ENCODE measurements around the gene CENPU. TPM values are rescaled to one million over a fixed set of nuclear protein-coding genes. Genes with fewer than 3 reads are reported as not detected.
A peak's percentile ranks its signal among the peaks of the same experiment; 100 is the strongest.
"Not testable (repeated sequence)": the region's sequence is repeated elsewhere in the genome, so short reads cannot be mapped to it uniquely, and the experiment has no call there.

Gene CENPU
- 10 to 100 TPM in 2 of 4 donors, 1 to 10 TPM in 2; 1.6 to 17.2 (median 6.9) TPM for polyA plus RNA-seq
- long read RNA-seq, donor 1, partial matches to known transcripts, result 0 of 4 reads
- long read RNA-seq, donor 1, other reads (novel, unspliced or antisense), result 0 of 4 reads
- long read RNA-seq, donor 2, result 0 reads
- long read RNA-seq, donor 3, partial matches to known transcripts, result 0 of 2 reads
- long read RNA-seq, donor 3, other reads (novel, unspliced or antisense), result 0 of 2 reads
- long read RNA-seq, donor 4, result 0 reads
- long read RNA-seq, donor 5, partial matches to known transcripts, result 0 of 2 reads
- long read RNA-seq, donor 5, other reads (novel, unspliced or antisense), result 0 of 2 reads
- long read RNA-seq, donor 6, partial matches to known transcripts, result 0 of 2 reads
- long read RNA-seq, donor 6, other reads (novel, unspliced or antisense), result 0 of 2 reads
- long read RNA-seq, donor 7, transcript CENPU-201 (13 exons, 1,998 nt), result major isoform, 11 of 15 reads
- long read RNA-seq, donor 7, partial matches to known transcripts, result 0 of 15 reads
- long read RNA-seq, donor 7, other reads (novel, unspliced or antisense), result 0 of 15 reads
- long read RNA-seq, donor 8, partial matches to known transcripts, result 0 of 3 reads
- long read RNA-seq, donor 8, other reads (novel, unspliced or antisense), result 0 of 3 reads
- long read RNA-seq, donor 9, result 0 reads
- long read RNA-seq, donor 10, partial matches to known transcripts, result 0 of 8 reads
- long read RNA-seq, donor 10, other reads (novel, unspliced or antisense), result 0 of 8 reads

DNA sequence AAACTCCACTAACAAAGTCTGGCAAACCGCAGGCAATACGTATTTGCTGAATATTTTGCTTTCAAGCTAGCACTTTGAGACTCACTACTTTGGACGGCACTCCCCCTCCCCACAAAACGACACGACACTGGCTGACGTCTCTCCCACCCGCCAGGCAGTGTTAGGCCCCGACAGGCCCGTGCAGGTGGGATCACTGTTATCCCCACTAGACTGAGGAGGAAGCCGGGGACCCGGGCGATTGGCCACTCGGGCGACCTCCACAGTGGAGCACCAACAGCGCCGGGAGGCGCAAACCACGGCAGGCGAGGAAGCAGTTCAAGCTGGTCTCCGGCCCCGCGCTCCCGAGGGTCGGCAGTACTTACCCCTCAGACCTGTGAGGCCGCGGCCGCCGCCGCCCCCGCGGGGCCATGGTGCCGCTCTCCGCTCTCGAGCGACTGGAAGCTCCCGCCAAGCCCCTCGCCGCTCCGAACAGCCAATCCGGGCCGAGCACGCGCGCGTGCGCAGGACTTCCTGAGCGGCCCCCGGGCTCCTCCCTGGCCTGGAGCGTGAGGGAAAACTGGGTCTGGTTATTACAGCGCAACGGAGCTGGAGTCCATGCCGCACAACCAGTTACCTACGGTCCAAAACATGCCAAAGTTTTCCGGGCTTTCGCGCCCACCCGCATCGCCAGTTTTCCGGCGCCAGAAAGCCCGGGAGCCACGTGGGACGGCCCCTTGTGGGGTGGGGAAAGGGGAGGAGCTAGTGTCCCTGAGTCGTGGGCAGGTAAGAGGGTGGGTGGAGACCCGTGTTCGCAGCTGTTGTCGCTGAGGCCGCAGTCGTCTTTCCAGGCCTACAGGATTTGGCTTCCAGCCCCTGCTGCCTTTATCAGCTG lies at the start of gene CENPU:
TSS of gene CENPU (minus strand) at position 443 of the 871 bp plus-strand sequence. CDS start at position 409, 34 bp downstream.
- H3K27ac ChIP-seq (ENCODE audit: low read depth in 1 of 3, low read length in 2 of 3), result peak within 1 kb of the TSS; percentile 43 to 60 (median 55)
- 0 to 1% (median 0%) methylated on average over 66 to 69 of the region's 69 CpGs for WGBS, 3 donors
- no peaks in the 10 kb centered on the region for H3K27me3 ChIP-seq (ENCODE audit: control insufficient read depth in 3 of 3, insufficient read depth in 3 of 3, low read length in 3 of 3)
- peak within 1 kb of the TSS; percentile 55 to 76 (median 74) for H3K4me3 ChIP-seq (ENCODE audit: low read depth in 1 of 3, low read length in 3 of 3)
- H3K9me3 ChIP-seq (ENCODE audit: control insufficient read depth in 2 of 2, insufficient read depth in 1 of 2, low read depth in 1 of 2, low read length in 1 of 2), result no peaks in the 10 kb centered on the region
- peaks cover 0 to 5% (median 0%) of the 10 kb centered on the region in 3 donors for H3K36me3 ChIP-seq (ENCODE audit: control insufficient read depth in 3 of 3, insufficient read depth in 2 of 3, low read depth in 1 of 3, low read length in 3 of 3)
- FAIRE-seq, result no peak
- DNase-seq, result peak; percentile 99
- peaks cover 0 to 3% (median 0%) of the 10 kb centered on the region in 3 donors for H3K4me1 ChIP-seq (ENCODE audit: control insufficient read depth in 3 of 3, insufficient read depth in 2 of 3, low read depth in 1 of 3, low read length in 2 of 3)

- no peak for DNase-seq
These were observed 49.0 kb upstream of the CENPU start for GRCh38 chr4:184782731-184783373.

GRCh38 chr4:184779160-184779559 lies 45.3 kb upstream of the CENPU start:
- not testable (repeated sequence) for H3K4me3 ChIP-seq (ENCODE audit: low read depth in 1 of 3, low read length in 3 of 3); H3K36me3 ChIP-seq (ENCODE audit: control insufficient read depth in 3 of 3, insufficient read depth in 2 of 3, low read depth in 1 of 3, low read length in 3 of 3); H3K27ac ChIP-seq (ENCODE audit: low read depth in 1 of 3, low read length in 2 of 3); DNase-seq; H3K27me3 ChIP-seq (ENCODE audit: control insufficient read depth in 3 of 3, insufficient read depth in 3 of 3, low read length in 3 of 3); FAIRE-seq; H3K9me3 ChIP-seq (ENCODE audit: control insufficient read depth in 2 of 2, insufficient read depth in 1 of 2, low read depth in 1 of 2, low read length in 1 of 2); H3K4me1 ChIP-seq (ENCODE audit: control insufficient read depth in 3 of 3, insufficient read depth in 2 of 3, low read depth in 1 of 3, low read length in 2 of 3)
- WGBS, 3 donors, result 92 to 94% (median 93%) methylated on average over 4 of the region's 4 CpGs

More at GRCh38 chr4:184782731-184783373, 49.0 kb upstream of the CENPU start:
- H3K9me3 ChIP-seq (ENCODE audit: control insufficient read depth in 2 of 2, insufficient read depth in 1 of 2, low read depth in 1 of 2, low read length in 1 of 2), result no peaks in the 10 kb centered on the region
- no peak overlapping the region for H3K27ac ChIP-seq (ENCODE audit: low read depth in 1 of 3, low read length in 2 of 3)
- H3K4me1 ChIP-seq (ENCODE audit: control insufficient read depth in 3 of 3, insufficient read depth in 2 of 3, low read depth in 1 of 3, low read length in 2 of 3), result no peaks in the 10 kb centered on the region
- WGBS, 3 donors, result 47 to 71% (median 63%) methylated on average over 17 of the region's 17 CpGs
- H3K27me3 ChIP-seq (ENCODE audit: control insufficient read depth in 3 of 3, insufficient read depth in 3 of 3, low read length in 3 of 3), result peaks cover 0 to 3% (median 0%) of the 10 kb centered on the region in 3 donors
- no peak for FAIRE-seq
- H3K36me3 ChIP-seq (ENCODE audit: control insufficient read depth in 3 of 3, insufficient read depth in 2 of 3, low read depth in 1 of 3, low read length in 3 of 3), result peaks cover 0 to 3% (median 2%) of the 10 kb centered on the region in 3 donors
- H3K4me3 ChIP-seq (ENCODE audit: low read depth in 1 of 3, low read length in 3 of 3), result no peak overlapping the region

DNA sequence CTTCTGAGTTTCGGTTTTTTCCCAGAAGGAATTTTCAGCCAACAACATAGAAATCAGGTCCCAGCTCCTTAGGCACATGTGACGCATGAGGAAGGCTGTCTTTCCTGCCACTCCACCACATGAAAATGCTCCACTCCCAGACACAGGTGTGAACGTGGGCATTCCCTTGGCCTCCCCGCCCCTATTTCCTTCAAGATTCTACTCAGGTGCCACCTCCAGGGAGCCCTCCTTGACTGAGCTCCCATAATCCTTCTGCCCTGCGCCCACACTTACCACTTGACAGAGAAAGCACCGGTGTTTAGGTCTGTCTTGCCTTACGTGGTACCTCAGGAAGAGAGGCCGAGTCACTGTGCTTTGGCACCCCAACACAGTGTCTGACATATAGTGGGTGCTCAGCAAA lies 44.4 kb upstream of the CENPU start:
- no peak overlapping the region for H3K27ac ChIP-seq (ENCODE audit: low read depth in 1 of 3, low read length in 2 of 3)
- no peaks in the 10 kb centered on the region for H3K36me3 ChIP-seq (ENCODE audit: control insufficient read depth in 3 of 3, insufficient read depth in 2 of 3, low read depth in 1 of 3, low read length in 3 of 3)
- H3K4me3 ChIP-seq (ENCODE audit: low read depth in 1 of 3, low read length in 3 of 3), result no peak overlapping the region
- H3K9me3 ChIP-seq (ENCODE audit: control insufficient read depth in 2 of 2, insufficient read depth in 1 of 2, low read depth in 1 of 2, low read length in 1 of 2), result no peaks in the 10 kb centered on the region
- FAIRE-seq (no peak), DNase-seq (no peak)
- H3K4me1 ChIP-seq (ENCODE audit: control insufficient read depth in 3 of 3, insufficient read depth in 2 of 3, low read depth in 1 of 3, low read length in 2 of 3), result no peaks in the 10 kb centered on the region
- H3K27me3 ChIP-seq (ENCODE audit: control insufficient read depth in 3 of 3, insufficient read depth in 3 of 3, low read length in 3 of 3), result peaks cover 0 to 2% (median 0%) of the 10 kb centered on the region in 3 donors
- WGBS, 3 donors, result 81 to 83% (median 82%) methylated on average over 8 of the region's 8 CpGs

- DNase-seq (no peak), FAIRE-seq (no peak)
- WGBS, 3 donors, result 52 to 78% (median 75%) methylated on average over 5 of the region's 5 CpGs
- H3K4me1 ChIP-seq (ENCODE audit: control insufficient read depth in 3 of 3, insufficient read depth in 2 of 3, low read depth in 1 of 3, low read length in 2 of 3), result no peaks in the 10 kb centered on the region
- no peak overlapping the region for H3K27ac ChIP-seq (ENCODE audit: low read depth in 1 of 3, low read length in 2 of 3)
- H3K27me3 ChIP-seq (ENCODE audit: control insufficient read depth in 3 of 3, insufficient read depth in 3 of 3, low read length in 3 of 3), result peaks cover 0 to 2% (median 0%) of the 10 kb centered on the region in 3 donors
- H3K4me3 ChIP-seq (ENCODE audit: low read depth in 1 of 3, low read length in 3 of 3), result no peak overlapping the region
- peaks cover 0 to 3% (median 0%) of the 10 kb centered on the region in 3 donors for H3K36me3 ChIP-seq (ENCODE audit: control insufficient read depth in 3 of 3, insufficient read depth in 2 of 3, low read depth in 1 of 3, low read length in 3 of 3)
- no peaks in the 10 kb centered on the region for H3K9me3 ChIP-seq (ENCODE audit: control insufficient read depth in 2 of 2, insufficient read depth in 1 of 2, low read depth in 1 of 2, low read length in 1 of 2)
These were observed 42.9 kb upstream of the CENPU start for GRCh38 chr4:184776821-184777220.

- 87 to 96% (median 91%) methylated on average over 13 of the region's 13 CpGs for WGBS, 3 donors
- peaks cover 0 to 3% (median 0%) of the 10 kb centered on the region in 3 donors for H3K36me3 ChIP-seq (ENCODE audit: control insufficient read depth in 3 of 3, insufficient read depth in 2 of 3, low read depth in 1 of 3, low read length in 3 of 3)
- no peaks in the 10 kb centered on the region for H3K9me3 ChIP-seq (ENCODE audit: control insufficient read depth in 2 of 2, insufficient read depth in 1 of 2, low read depth in 1 of 2, low read length in 1 of 2)
- FAIRE-seq (no peak), DNase-seq (no peak)
- no peak overlapping the region for H3K4me3 ChIP-seq (ENCODE audit: low read depth in 1 of 3, low read length in 3 of 3)
- H3K4me1 ChIP-seq (ENCODE audit: control insufficient read depth in 3 of 3, insufficient read depth in 2 of 3, low read depth in 1 of 3, low read length in 2 of 3), result no peaks in the 10 kb centered on the region
- no peak overlapping the region for H3K27ac ChIP-seq (ENCODE audit: low read depth in 1 of 3, low read length in 2 of 3)
- peaks cover 0 to 2% (median 0%) of the 10 kb centered on the region in 3 donors for H3K27me3 ChIP-seq (ENCODE audit: control insufficient read depth in 3 of 3, insufficient read depth in 3 of 3, low read length in 3 of 3)
These were observed 42.1 kb upstream of the CENPU start for GRCh38 chr4:184775854-184776555.

DNA sequence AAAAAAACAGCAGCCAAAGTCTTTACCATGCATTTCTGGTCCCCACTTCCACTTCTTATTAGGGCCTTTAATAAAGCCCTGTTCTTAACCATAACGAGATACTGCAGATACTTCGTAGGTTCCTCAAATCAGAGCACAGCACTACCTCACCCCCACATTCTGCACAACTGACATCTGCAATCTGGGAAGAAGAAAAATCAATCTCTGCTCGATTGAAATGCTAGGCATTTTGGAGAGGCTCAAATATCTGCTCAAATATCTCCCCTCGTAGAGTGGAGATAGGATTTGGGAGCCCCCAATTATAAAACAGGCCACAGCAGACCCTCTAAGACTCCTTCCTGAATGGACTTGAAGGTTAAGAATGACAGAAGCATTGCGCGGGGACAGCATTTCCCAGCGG lies 40.3 kb upstream of the CENPU start:
- WGBS, 3 donors, result 94 to 97% (median 96%) methylated on average over 7 of the region's 7 CpGs
- H3K36me3 ChIP-seq (ENCODE audit: control insufficient read depth in 3 of 3, insufficient read depth in 2 of 3, low read depth in 1 of 3, low read length in 3 of 3), result peaks cover 0 to 3% (median 0%) of the 10 kb centered on the region in 3 donors
- no peaks in the 10 kb centered on the region for H3K9me3 ChIP-seq (ENCODE audit: control insufficient read depth in 2 of 2, insufficient read depth in 1 of 2, low read depth in 1 of 2, low read length in 1 of 2)
- H3K27ac ChIP-seq (ENCODE audit: low read depth in 1 of 3, low read length in 2 of 3), result no peak overlapping the region
- H3K27me3 ChIP-seq (ENCODE audit: control insufficient read depth in 3 of 3, insufficient read depth in 3 of 3, low read length in 3 of 3), result peaks cover 0 to 2% (median 0%) of the 10 kb centered on the region in 3 donors
- no peak for DNase-seq
- no peak for FAIRE-seq
- no peak overlapping the region for H3K4me3 ChIP-seq (ENCODE audit: low read depth in 1 of 3, low read length in 3 of 3)
- no peaks in the 10 kb centered on the region for H3K4me1 ChIP-seq (ENCODE audit: control insufficient read depth in 3 of 3, insufficient read depth in 2 of 3, low read depth in 1 of 3, low read length in 2 of 3)

Data from small intestine (tissue), 16 donors.